PC-9 (cell line): ENCODE data around the gene PDK4. TPM values are rescaled to one million over a fixed set of nuclear protein-coding genes. Genes with fewer than 3 reads are reported as not detected.

Experiments used
- BruUV-seq: library from RNA; stranded (reverse); fragments of 400-500 nt; replicated peaks from 2 replicates; lab custom pipeline; 2021; lab: Mats Ljungman, UMichigan
- CTCF ChIA-PET: fragments of 300-600 bp; sonication (Branson Sonifier 250); formaldehyde crosslinking; loops from one replicate; lab custom pipeline; 2022; ENCODE audit warnings: antibody characterized with exemption; lab: Charles Lee
- POLR2A ChIA-PET: fragments of 300-600 bp; sonication (Branson Sonifier 250); formaldehyde crosslinking; loops from one replicate; lab custom pipeline; 2022; ENCODE audit warnings: antibody characterized with exemption; ENCODE audit not compliant: unreplicated experiment; lab: Charles Lee
- DNase-seq, 2 experiments: peaks; one replicate each; pipeline versions ENCODE4 v3.0.0 to v3.0.0-alpha.2; 2015 to 2022; ENCODE audit warnings: mixed read lengths in 1 of 2
- H2AFZ ChIP-seq: fragments of 200-600 bp; sonication (generic); 2 replicates; pipeline ENCODE4 v1.8.1; 2017; ENCODE audit warnings: antibody characterized with exemption
- H3F3A ChIP-seq: fragments of 200-600 bp; sonication (generic); 2 replicates; pipeline ENCODE4 v1.8.1; 2017; ENCODE audit warnings: antibody characterized with exemption, mild to moderate bottlenecking, low read depth; ENCODE audit not compliant: insufficient read depth
- H3K27ac ChIP-seq: fragments of 200-600 bp; sonication (generic); 2 replicates; pipeline ENCODE4 v1.6.1; 2016; ENCODE audit warnings: mixed run types
- H3K27me3 ChIP-seq: fragments of 200-600 bp; sonication (generic); 2 replicates; pipeline ENCODE4 v1.6.1; 2016; ENCODE audit warnings: low read depth, mixed run types; ENCODE audit not compliant: insufficient read depth
- H3K36me3 ChIP-seq: fragments of 200-600 bp; sonication (generic); 2 replicates; pipeline ENCODE4 v1.6.1; 2016; ENCODE audit warnings: low read depth, mixed run types
- H3K4me1 ChIP-seq: fragments of 200-600 bp; sonication (generic); replicated peaks from 2 replicates; pipeline ENCODE4 v1.6.1; 2016; ENCODE audit warnings: mixed run types; ENCODE audit not compliant: insufficient read depth
- H3K4me2 ChIP-seq: fragments of 200-600 bp; sonication (generic); 2 replicates; pipeline ENCODE4 v1.6.1; 2017; ENCODE audit warnings: mixed run types
- H3K4me3 ChIP-seq: fragments of 200-600 bp; sonication (generic); 2 replicates; pipeline ENCODE4 v1.6.1; 2016; ENCODE audit warnings: mixed run types
- H3K79me2 ChIP-seq: fragments of 200-600 bp; sonication (generic); 2 replicates; pipeline ENCODE4 v1.6.1; 2017; ENCODE audit warnings: low read depth, mixed run types
- H3K9me2 ChIP-seq: fragments of 200-600 bp; sonication (generic); 2 replicates; pipeline ENCODE4 v1.8.1; 2017; ENCODE audit warnings: mild to moderate bottlenecking; ENCODE audit not compliant: insufficient read depth
- H3K9me3 ChIP-seq: fragments of 200-600 bp; sonication (generic); 2 replicates; pipeline ENCODE4 v1.8.1; 2016; ENCODE audit warnings: low read depth; ENCODE audit not compliant: insufficient read depth
- H4K20me1 ChIP-seq: fragments of 200-600 bp; sonication (generic); 2 replicates; pipeline ENCODE4 v1.8.1; 2017; ENCODE audit not compliant: insufficient read depth
- EZH2 ChIP-seq: fragments of 200-600 bp; sonication (generic); IDR thresholded peaks from 2 replicates; pipeline ENCODE4 v1.8.0; 2017; ENCODE audit warnings: antibody characterized with exemption, low read depth
- intact Hi-C: fragments of 100-400 bp; cut with micrococcal nuclease; formaldehyde crosslinking; loops from one replicate; pipeline ENCODE4 v1.10.0; 2022; ENCODE audit not compliant: unreplicated experiment
- total RNA-seq: library from RNA; stranded (reverse); gene quantifications from 2 replicates; pipeline ENCODE4 v1.2.3, GENCODE V29; 2021
- TF ChIP-seq, protein P1 (sequence below): fragments of 200-600 bp; sonication (generic); conservative IDR thresholded peaks from 2 replicates; pipeline ENCODE4 v1.6.1; 2017; ENCODE audit warnings: mixed run types, antibody characterized with exemption, mild to moderate bottlenecking, moderate library complexity

Gene PDK4
- total RNA-seq, 1 experiment from 2014 or later: 4.8 TPM

GRCh38 chr7:95535662-95536061 is 60.7 kb downstream of the PDK4 start:
- Histone ChIP-seq H3K27me3 (no peaks in the 10 kb centered on the region), H4K20me1 (no peaks in the 10 kb centered on the region), H3K36me3 (no peaks in the 10 kb centered on the region), H3K27ac (no peak overlapping the region), H3K9me3 (no peaks in the 10 kb centered on the region), H3K9me2 (no peaks in the 10 kb centered on the region), H3K4me2 (no peak overlapping the region), H3K4me1 (no peaks in the 10 kb centered on the region), H3K4me3 (no peak overlapping the region), H3F3A (no peaks in the 10 kb centered on the region), H2AFZ (no peak overlapping the region), H3K79me2 (no peaks in the 10 kb centered on the region)
- no TSS peak for BruUV-seq
- intact Hi-C loops: no loop called here
- ChIA-PET CTCF (interaction anchor here (1.1 kb wide), 1 partner anchor 152 kb away, joined by 3 read pairs; no protein-coding TSS in a partner anchor), POLR2A (no interaction called here)
- no peak for DNase-seq
- TF ChIP-seq, protein P1, sequence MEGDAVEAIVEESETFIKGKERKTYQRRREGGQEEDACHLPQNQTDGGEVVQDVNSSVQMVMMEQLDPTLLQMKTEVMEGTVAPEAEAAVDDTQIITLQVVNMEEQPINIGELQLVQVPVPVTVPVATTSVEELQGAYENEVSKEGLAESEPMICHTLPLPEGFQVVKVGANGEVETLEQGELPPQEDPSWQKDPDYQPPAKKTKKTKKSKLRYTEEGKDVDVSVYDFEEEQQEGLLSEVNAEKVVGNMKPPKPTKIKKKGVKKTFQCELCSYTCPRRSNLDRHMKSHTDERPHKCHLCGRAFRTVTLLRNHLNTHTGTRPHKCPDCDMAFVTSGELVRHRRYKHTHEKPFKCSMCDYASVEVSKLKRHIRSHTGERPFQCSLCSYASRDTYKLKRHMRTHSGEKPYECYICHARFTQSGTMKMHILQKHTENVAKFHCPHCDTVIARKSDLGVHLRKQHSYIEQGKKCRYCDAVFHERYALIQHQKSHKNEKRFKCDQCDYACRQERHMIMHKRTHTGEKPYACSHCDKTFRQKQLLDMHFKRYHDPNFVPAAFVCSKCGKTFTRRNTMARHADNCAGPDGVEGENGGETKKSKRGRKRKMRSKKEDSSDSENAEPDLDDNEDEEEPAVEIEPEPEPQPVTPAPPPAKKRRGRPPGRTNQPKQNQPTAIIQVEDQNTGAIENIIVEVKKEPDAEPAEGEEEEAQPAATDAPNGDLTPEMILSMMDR: no peak
- TF ChIP-seq EZH2: no peak

- H4K20me1 ChIP-seq: no peaks in the 10 kb centered on the region
- H3K27me3 ChIP-seq: no peaks in the 10 kb centered on the region
- no peak for TF ChIP-seq EZH2
- TF ChIP-seq, protein P1: no peak
- intact Hi-C loops: no loop called here
- ChIA-PET CTCF (no interaction called here), POLR2A (no interaction called here)
- peaks cover 3% of the 10 kb centered on the region; the same call in 1 of the 2 replicates for H3K4me1 ChIP-seq
- no peaks in the 10 kb centered on the region for H3K9me3 ChIP-seq
- H3K79me2 ChIP-seq: no peaks in the 10 kb centered on the region
- DNase-seq: no peak
- no peak overlapping the region for H3K4me2 ChIP-seq
- no peaks in the 10 kb centered on the region for H3K36me3 ChIP-seq
- H3K27ac ChIP-seq: no peak overlapping the region
- BruUV-seq: no TSS peak
- no peaks in the 10 kb centered on the region for H3F3A ChIP-seq
- no peaks in the 10 kb centered on the region for H3K9me2 ChIP-seq
- no peak overlapping the region for H2AFZ ChIP-seq
- no peak overlapping the region for H3K4me3 ChIP-seq
Observed at GRCh38 chr7:95534796-95535195, 61.5 kb downstream of the PDK4 start.

Other genes starting within 250 kb of the PDK4 start
- gene PON3, start 200.1 kb downstream of the PDK4 start, total RNA-seq: 0.85 and 1.5 TPM in 2 replicates
- gene PON2, start 161.5 kb downstream of the PDK4 start, total RNA-seq: 45.8 and 50.3 TPM in 2 replicates
- not detected in 2 replicates for gene ASB4, start 110.6 kb downstream of the PDK4 start, total RNA-seq
- not detected in 2 replicates for gene DYNC1I1, start 176.0 kb upstream of the PDK4 start, total RNA-seq